ENCODE data around the gene TMEM91.
"Not testable (repeated sequence)": the region's sequence is repeated elsewhere in the genome, so short reads cannot be mapped to it uniquely, and the experiment has no call there.

The TMEM91 gene

DNA sequence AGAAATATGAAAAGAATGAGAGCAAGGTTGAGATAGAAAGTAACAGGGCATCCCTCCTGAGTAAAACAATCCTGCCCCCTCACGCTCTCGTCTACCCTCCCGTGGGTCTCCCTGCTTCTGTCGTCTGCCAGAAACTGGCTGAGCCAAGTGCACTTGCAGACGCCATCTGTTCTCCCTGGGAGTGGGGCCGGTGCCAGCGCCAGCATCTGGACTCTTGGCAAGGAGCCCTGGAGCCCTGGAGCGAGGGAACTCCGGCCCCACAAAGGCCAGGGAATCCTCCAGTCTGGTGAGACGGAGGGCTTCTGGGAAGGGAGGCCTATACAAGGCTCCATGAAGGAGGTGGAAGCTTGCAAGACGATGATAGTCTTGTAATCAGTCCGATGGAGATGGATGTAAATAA lies 2.3 kb upstream of the TMEM91 start:
- FAIRE-seq, result no peak
- DNase-seq (ENCODE audit: insufficient read length, low spot score), result no peak

DNA sequence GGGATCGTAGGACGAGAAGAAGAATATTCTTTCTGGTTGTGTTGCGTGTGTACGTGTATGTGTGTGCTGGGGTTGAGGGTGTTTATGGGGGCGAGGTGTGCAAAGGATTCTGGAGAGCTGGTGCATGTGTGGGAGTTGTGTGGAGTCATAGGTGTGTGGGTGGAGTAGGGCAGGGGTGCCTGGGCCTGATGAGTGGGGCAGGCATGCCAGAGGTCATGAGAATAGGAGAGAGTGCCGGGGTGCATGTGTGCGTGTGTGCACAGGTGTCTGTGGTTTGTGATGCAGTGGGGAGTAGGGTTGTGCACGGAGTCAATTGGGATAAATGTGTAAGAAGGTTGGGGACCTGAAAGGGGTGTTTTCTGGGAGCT lies 649 bp downstream of the TMEM91 start:
- DNase-seq (ENCODE audit: insufficient read length, low spot score) (no peak), FAIRE-seq (no peak)

DNA sequence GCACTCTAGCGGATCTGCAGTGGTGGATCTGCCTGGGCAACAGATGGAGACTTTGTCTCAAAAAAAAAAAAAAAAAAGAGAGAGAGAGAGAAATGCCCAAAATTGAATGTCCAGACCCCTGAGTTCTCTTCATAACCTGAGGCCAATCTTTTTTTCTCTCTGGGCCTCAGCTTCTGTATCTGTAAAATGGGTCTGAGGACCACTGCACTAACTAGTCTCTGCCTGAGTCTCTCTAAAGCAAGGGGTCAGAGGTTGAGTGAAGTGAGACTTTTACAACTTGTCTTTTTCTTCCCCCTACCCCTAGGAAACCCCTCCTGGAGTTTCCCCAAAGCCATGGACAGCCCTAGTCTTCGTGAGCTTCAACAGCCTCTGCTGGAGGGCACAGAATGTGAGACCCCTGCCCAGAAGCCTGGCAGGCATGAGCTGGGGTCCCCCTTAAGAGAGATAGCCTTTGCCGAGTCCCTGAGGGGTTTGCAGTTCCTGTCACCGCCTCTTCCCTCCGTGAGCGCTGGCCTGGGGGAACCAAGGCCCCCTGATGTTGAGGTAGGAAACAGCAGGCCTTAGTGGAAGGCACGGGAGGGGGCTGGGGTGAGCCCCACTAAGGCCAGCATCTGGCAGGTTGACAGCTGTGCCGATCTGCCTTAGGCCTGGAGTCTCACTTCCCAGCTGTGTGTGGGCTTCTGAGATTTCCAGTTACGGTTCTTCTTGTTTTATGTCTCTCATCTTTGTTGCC lies 1.8 kb downstream of the TMEM91 start:
- DNase-seq (ENCODE audit: insufficient read length, low spot score) (peak; percentile 65), FAIRE-seq (peak; percentile 80)

DNA sequence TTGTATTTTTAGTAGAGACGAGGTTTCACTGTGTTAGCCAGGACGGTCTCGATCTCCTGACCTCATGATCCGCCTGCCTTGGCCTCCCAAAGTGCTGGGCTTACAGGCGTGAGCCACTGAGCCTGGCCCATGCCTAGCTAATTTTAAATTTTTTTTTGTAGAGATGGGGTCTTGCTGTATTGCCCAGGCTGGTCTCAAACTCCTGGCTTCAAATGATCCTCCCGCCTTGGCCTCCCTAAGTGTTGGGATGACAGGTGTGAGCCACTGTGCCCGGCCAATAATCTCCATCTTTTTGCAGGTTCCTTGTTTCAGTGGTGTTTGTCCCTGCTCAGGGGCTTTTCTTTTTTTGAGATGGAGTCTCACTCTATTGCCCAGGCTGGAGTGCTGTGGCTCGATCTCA lies 5.2 kb downstream of the TMEM91 start:
- FAIRE-seq; DNase-seq (ENCODE audit: insufficient read length, low spot score): not testable (repeated sequence)

DNA sequence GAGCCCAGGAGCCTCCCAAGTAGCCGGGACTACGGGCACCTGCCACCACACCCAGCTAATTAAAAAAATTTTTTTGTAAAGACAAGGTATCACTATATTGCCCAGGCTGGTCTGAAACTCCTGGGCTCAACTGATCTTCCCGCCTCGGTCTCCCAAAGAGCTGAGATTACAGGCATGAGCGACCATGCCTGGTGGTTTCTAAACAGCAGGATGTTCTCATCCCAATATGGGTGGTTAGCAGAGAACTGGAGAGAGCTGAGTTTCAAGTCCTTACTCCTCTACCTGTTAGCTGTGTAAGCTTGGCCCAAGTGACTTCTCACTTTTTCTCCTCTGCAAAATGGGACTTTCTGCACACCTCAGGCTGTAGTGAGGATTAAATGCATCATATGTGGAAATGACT lies 8.0 kb downstream of the TMEM91 start:
- FAIRE-seq, result no peak
- DNase-seq (ENCODE audit: insufficient read length, low spot score), result no peak

DNA sequence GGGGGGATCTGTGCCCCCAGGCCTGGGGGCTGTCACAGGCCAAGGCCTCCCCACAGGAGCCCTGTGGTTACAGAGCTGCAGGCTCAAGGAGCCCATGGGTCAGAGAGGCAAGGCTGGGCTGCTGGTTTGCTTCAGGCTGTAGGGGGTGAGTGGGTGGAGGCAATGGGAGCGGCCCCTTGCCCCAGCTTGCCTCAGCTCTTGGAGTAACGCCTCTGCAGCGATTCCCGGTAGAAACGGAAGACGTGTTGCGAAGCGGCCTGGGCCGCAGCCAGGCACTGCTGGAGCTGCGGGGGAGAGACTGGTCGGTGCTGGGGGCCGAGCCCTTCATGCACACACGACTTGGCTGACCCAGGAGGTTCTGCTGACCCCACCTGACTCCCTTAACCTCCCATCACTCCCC lies 10.1 kb downstream of the TMEM91 start:
- FAIRE-seq (no peak), DNase-seq (ENCODE audit: insufficient read length, low spot score) (no peak)

DNA sequence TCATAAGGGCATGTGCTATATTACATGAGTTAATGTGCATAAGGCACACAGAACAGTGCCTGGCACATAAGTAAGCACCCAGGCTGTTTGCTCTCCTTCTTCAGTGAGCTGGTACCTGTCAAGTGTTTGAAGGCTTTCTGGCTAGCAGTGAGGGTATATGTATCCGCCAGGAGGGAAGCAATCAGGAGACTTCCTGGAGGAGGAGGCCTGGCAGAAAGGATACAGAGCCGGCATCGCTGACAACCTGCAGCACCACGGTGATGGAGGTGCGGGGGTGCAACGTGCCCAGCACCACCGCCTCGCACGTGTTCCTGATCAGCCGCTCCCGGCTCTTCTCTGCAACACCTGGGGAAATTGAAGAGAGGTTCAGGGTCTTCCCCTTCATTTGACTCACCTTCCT lies 15.3 kb downstream of the TMEM91 start:
- DNase-seq (ENCODE audit: insufficient read length, low spot score) (no peak), FAIRE-seq (no peak)

DNA sequence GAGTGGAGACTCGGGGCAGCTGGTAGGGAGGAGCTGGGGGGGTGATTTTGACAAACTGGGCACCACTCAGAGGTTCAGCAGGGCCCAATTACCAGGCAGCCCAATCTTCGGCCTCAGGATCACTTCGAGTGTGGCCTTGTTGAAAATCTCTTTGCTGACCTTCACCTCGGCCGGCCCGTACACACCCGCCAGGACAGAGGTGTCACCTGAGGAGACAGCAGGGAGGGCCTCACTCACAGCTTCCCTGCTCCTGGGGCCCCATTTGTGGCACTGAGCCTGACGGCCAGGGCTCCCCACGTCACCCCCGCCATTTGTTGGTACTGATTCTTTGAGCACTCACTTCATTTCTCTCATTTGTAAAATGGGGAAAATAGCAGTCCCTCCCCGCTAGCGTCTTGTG lies 16.4 kb downstream of the TMEM91 start:
- no peak for FAIRE-seq

DNA sequence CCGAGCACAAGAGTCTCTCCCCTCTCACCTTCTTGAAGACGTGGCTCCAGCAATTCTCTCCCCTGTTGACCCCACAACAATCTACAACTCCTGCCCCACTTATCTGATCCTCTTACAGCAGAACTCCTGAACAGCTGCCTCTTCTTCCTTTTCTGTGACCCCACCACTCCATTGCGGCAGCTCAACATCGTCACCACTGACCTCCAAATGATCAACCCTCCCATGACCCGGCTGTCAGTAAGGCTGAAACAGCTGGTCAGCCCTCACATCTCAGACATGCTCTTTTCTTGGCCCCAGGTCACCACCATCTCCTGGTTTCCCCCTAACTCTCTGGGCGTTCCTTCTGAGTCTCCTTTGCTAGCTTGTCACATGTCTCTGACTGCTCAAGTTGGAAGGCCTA lies 19.0 kb downstream of the TMEM91 start:
- FAIRE-seq, result no peak
- no peak for DNase-seq (ENCODE audit: insufficient read length, low spot score)

More for the DNA sequence above, 16.4 kb downstream of the TMEM91 start:
- DNase-seq (ENCODE audit: insufficient read length, low spot score), result no peak

DNA sequence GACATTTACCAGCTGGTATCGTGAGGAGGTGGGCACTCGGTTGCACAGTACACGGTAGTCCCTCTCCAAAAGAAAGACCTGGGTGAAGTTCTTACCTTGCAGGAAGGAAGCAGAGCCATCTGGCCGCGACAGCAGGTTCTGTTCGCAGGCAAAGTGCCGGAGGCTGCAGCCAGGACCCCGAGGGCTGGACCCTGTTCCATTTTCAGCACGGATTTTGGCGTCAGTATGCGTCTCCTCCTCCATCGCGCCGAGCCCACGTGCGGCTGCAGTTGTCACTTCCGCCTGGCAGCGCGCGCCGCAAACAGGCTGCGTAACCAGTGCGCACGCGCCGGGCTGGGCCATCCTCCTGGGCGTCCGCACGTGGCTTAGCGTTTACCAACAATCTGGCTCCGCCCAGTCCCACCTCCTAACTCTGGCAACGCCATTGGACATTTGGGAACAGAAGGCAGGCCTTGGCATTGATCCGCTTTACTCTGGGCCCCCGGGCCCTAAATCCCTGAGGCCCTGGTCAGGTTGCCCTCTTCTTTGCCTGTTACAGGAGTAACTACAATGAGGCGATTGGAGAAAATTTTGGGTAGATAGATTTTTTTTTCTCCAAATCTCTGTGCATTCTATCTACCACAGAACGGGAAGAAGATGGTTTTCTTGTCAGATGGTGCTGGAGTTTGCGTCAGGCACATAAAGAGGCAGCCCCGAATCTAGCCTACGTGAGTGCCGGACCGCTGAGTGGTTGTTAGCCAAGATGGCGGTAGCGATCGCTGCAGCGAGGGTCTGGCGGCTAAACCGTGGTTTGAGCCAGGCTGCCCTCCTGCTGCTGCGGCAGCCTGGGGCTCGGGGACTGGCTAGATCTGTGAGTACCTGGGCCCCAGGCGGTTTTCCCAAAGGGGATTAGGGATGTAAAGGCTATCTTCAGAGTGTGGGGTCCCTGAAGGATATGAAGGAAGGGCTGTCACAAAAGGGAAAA lies 21.0 kb downstream of the TMEM91 start, which contains the start of the genes BCKDHA and EXOSC5:
Gene BCKDHA (plus strand): TSS at position 733 of the 964 bp plus-strand sequence. CDS start 10 bp downstream, at position 743.
Gene EXOSC5 (minus strand): TSS at position 274 of the 964 bp plus-strand sequence. CDS start 31 bp downstream, at position 243.
- DNase-seq (ENCODE audit: insufficient read length, low spot score) (peak; percentile 91), FAIRE-seq (peak; percentile 99)

DNA sequence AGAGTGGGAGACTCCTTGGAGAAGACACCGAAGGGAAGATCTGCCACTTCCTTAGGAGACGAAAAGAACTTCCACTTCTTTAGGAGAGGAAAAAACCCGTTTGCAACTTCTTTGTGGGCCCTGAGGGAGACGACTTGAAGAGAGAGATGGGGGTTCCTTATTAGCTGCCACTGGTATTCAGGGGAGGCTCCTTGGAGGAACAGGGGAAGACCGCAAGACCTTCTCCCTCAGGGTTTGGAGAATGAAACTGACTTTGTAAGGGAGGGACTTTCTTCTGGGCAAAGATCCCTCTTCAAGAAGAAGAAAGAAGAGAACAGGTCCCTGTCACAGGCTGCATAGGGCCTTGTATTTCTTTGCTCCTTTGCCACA lies 21.7 kb downstream of the TMEM91 start:
- DNase-seq (ENCODE audit: insufficient read length, low spot score) (no peak), FAIRE-seq (no peak)

DNA sequence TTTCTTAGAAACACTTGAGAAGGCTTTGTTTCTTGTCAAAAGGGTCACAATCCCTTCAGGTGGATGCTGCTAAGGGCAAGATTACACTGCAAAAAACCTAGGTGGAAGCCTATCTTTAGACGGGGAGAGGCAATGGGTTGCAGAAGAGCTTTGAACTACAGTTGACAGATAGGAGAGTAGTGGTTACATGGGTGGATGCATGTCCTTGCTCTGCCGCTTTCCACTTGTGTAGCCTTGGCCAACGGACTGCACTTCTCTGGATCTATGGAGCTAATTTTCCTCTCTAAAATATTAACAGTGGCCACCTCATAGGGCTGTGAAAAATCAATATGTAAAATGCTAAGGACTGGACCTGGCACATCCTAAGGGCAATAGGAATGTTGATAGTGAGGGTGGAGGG lies 22.3 kb downstream of the TMEM91 start:
- DNase-seq (ENCODE audit: insufficient read length, low spot score), result no peak
- FAIRE-seq, result no peak

DNA sequence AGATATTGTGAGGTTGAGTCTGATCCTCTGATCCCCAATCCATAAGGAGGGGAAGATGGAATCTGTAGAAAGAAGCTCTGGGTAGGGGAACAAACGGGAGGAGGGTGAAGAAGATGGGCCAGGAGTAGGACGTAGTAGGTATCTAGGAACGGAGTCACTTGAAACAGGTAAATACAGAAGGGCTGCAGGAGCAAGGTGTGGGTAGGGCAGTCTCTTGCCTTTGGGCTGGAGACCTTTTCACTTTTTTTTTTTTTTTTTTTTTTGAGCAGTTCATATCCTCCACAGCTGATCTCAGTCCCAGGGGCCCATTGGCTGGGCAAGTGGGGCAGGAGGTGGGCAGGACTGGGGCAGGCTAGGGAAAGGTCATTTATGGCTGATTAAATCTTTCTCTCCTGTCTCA lies 22.8 kb downstream of the TMEM91 start:
- FAIRE-seq (no peak), DNase-seq (ENCODE audit: insufficient read length, low spot score) (no peak)

DNA sequence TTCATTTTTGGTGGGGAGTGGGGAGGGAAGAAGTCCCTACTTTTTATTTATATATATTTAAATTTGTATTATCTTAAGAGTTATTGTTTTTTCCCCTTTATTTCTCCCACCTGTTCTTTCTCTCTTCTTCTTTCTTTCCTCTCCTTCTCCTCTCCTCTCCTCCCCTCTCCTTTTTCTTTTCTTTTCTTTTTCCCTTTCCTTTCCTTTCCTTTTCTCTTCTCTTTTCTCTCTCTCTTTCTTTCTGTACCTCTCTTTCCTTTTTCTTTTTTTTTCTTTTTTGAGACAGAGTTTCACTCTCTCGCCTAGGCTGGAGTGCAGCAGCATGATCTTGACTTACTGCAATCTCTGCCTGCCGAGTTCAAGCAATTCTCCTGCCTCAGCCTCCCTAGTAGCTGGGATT lies 23.2 kb downstream of the TMEM91 start:
- FAIRE-seq (no peak), DNase-seq (ENCODE audit: insufficient read length, low spot score) (no peak)

DNA sequence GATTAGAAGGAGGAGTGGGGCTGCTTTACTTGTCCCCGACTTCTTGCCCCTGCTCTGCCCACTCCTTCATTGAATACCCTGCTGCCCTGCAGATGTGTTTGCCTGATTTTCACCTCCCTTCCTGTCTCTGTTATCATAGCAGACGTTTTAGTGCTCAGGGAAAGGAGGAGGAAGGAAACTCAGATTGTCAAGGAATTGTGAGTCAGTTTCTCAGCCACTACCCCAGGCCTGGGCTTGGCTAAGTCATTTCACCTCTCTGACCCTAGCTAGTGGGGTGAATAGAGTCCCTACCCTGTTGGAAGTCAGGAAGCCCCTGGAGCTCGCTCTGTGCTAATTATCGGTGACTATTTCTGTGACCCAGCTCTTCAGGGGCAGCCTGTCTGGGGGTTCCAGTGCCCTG lies 25.1 kb downstream of the TMEM91 start:
- no peak for FAIRE-seq
- no peak for DNase-seq (ENCODE audit: insufficient read length, low spot score)

DNA sequence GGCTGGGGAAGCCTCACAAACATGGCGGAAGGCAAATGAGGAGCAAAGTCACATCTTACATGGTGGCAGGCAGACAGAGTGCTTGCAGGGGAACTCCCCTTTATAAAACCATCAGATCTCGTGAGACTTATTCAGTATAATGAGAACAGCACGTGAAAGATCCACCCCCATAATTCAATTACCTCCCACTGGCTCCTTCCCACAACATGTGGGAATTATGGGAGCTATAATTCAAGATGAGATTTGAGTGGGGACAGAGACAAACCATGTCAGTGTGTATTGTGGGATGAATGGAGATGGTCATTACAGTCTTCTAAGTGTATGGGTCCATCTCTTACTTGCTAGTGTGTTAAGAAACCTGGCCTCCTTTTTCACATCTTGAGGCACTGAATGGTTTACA lies 25.7 kb downstream of the TMEM91 start:
- DNase-seq (ENCODE audit: insufficient read length, low spot score), result no peak
- no peak for FAIRE-seq

DNA sequence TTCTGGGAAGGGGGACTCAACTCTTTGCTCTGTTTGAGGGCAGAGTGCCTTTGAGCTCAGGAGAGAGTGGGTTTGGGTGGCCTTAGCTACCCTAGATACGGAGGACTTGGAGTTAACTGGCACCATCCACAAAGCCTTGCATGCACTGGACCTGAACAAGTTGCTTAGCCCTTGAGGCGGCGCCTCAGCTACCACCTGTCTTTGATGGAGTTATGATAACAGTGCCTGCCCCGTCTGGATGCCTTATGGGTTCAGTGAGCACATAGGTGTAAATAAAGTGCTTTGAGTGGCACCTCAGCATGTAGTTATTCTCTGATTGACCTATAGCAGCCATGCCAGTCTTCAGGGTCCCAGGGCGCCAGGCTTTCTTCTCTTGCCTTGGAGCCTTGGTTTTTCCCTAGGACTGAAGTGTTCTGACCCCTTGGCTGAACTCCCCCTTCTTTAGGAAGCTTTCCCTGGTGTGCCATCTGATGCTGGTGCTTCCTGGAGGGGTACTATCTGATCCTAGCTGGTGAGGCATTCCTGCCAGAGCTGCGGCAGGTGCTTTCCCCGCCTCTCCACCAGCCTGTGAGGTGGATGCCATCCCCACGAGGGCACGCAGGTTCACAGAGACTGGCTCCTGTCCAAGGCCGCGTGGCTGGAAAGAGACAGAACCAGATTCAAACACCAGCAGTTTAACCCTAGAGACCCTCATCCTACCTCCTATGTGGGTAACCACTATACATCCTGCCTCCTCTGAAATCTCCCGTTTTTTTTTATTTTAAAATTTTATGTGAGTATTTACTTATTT lies 27.0 kb downstream of the TMEM91 start:
- DNase-seq (ENCODE audit: insufficient read length, low spot score) (no peak), FAIRE-seq (no peak)

DNA sequence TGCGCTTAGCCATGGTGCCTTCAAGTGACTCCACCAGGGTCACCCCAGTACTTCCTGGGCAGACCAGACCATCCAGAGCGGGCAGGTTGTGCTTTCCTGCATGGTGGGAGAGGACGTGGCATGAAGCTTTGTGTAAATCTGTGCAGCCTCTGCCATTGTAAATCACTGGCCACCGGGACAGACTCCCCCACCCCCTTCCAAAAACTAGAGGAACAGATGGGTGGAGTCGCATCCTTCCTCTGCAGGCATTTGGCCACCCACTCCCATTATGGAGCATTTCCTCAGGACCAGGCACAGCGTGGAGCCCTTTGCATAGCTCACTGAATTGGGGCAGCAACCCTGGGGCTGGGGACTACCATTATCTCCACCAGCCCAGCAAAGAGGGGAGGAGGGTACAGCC lies 29.4 kb downstream of the TMEM91 start:
- no peak for FAIRE-seq
- no peak for DNase-seq (ENCODE audit: insufficient read length, low spot score)

DNA sequence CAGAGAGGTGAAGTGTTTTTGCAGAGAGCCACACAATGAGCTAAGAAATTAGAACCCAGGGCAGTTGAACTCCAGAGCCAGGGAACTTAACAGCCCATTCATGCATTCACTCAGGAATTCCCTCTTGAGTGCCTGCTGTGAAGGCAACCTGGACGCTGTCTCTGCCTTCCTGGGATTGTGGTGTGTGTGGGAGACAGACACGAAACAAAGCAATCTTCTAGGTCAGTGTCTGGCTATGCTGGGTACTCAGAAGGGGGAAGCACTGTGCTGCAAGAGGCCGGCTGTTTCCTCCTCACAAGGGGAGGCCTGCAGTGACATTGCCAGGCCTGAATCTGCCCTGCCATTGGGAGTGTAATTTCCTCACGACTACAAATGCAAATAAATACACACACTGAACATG lies 30.9 kb downstream of the TMEM91 start:
- DNase-seq (ENCODE audit: insufficient read length, low spot score) (no peak), FAIRE-seq (no peak)

DNA sequence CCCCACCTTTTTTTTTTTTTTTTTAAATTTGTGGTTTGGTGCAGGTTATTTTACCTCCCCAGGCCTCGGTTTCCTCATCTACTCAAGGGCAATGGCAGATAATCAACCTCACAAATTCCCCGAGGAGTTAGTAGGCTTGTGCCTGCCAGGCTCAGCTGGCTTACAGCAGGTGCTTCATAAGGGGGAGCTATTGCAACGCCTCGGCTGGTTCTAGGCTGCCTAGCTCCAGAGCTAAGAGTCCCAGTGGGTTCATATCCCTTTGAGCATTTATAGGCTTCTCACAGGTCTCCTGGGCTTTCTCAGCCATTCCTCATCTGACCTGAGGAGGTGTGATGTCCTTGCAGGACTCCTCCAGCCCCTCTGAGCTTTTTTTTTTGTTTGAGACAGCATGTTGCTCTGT lies 31.9 kb downstream of the TMEM91 start:
- DNase-seq (ENCODE audit: insufficient read length, low spot score) (no peak), FAIRE-seq (no peak)

DNA sequence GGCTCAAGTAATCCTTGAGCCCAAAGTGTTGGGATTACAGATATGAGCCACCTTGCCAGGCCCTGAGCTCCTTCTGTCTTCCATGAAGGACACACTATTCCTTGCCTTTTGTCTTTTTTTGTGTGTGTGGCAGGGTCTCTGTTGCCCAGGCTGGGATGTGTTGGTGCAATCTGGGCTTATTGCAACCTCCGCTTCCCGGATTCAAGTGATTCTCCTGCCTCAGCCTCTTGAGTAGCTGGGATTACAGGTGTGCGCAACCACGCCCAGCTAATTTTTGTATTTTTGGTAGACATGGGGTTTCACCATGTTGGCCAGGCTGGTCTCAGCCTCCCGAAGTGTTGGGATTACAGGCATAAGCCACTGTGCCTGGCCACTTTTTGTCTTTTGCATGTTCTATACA lies 32.5 kb downstream of the TMEM91 start:
- FAIRE-seq; DNase-seq (ENCODE audit: insufficient read length, low spot score): not testable (repeated sequence)

Measured in GM19239 (cell line).